HL-60 (cell line): ENCODE results near the gene ATP8A2.

Source experiments
- CTCF ChIP-seq: IDR thresholded peaks from one replicate; pipeline ENCODE4 v1.5.1; 2011; ENCODE audit warnings: low read length, control low read depth, inconsistent platforms; ENCODE audit not compliant: insufficient read depth
- GABPA ChIP-seq: IDR thresholded peaks from 2 replicates; pipeline ENCODE4 v1.6.1; 2012; ENCODE audit warnings: low read depth
- POLR2AphosphoS5 ChIP-seq: IDR thresholded peaks from 2 replicates; pipeline ENCODE4 v1.6.1; 2012; ENCODE audit warnings: low read depth
- REST ChIP-seq: IDR thresholded peaks from 2 replicates; pipeline ENCODE4 v1.6.1; 2012; ENCODE audit warnings: low read depth; ENCODE audit not compliant: insufficient replicate concordance

- TF ChIP-seq CTCF (no peak), POLR2AphosphoS5 (no peak), REST (no peak), GABPA (no peak)
These were observed 68.3 kb downstream of the ATP8A2 start for GRCh38 chr13:25440061-25440460.
